GM12891 (cell line): ENCODE measurements around the gene PSG6.
"Not testable (repeated sequence)": the region's sequence is repeated elsewhere in the genome, so short reads cannot be mapped to it uniquely, and the experiment has no call there.

Experiments
- POLR2A ChIP-seq: IDR thresholded peaks from 2 replicates; pipeline ENCODE4 v1.6.1; 2011; ENCODE audit warnings: low read depth, low read length, control low read depth
- POLR2AphosphoS5 ChIP-seq: IDR thresholded peaks from 2 replicates; pipeline ENCODE4 v1.6.1; 2011; ENCODE audit warnings: low read depth, low read length, control low read depth
- TAF1 ChIP-seq: IDR thresholded peaks from 2 replicates; pipeline ENCODE4 v1.6.1; 2011; ENCODE audit warnings: low read depth, low read length, control low read depth

GRCh38 chr19:42854745-42855144, 62.9 kb downstream of the PSG6 start:
- not testable (repeated sequence) for TF ChIP-seq POLR2AphosphoS5, TAF1, POLR2A
